HT1080 (cell line): Measurements from ENCODE around the gene SLC35E1. TPM values are rescaled to one million over a fixed set of nuclear protein-coding genes. Genes with fewer than 3 reads are reported as not detected.

ENCODE experiments used
- DNase-seq: peaks from one replicate; pipeline ENCODE4 v3.0.0-alpha.2; 2015; ENCODE audit warnings: low read depth
- polyA plus RNA-seq, 2 experiments: library from polyadenylated mRNA; depleted of rRNA; stranded (reverse); fragments of >200 nt; gene quantifications; 2 replicates each; pipeline ENCODE4 v1.2.3, GENCODE V29; 2015
- total RNA-seq: library from RNA; depleted of rRNA; stranded (reverse); fragments of >200 nt; shearing (Covaris generic); gene quantifications from 2 replicates; pipeline ENCODE4 v1.2.3, GENCODE V29; 2014; rRNA removed

The SLC35E1 gene
- total RNA-seq = 31.0 and 35.9 TPM in 2 replicates
- 38.0 and 45.1 TPM in 2 replicates for polyA plus RNA-seq (2015; cell fraction: cytosol; rRNA removed)
- 31.2 and 38.4 TPM in 2 replicates for polyA plus RNA-seq (2015; cell fraction: nucleus; rRNA removed)

DNA sequence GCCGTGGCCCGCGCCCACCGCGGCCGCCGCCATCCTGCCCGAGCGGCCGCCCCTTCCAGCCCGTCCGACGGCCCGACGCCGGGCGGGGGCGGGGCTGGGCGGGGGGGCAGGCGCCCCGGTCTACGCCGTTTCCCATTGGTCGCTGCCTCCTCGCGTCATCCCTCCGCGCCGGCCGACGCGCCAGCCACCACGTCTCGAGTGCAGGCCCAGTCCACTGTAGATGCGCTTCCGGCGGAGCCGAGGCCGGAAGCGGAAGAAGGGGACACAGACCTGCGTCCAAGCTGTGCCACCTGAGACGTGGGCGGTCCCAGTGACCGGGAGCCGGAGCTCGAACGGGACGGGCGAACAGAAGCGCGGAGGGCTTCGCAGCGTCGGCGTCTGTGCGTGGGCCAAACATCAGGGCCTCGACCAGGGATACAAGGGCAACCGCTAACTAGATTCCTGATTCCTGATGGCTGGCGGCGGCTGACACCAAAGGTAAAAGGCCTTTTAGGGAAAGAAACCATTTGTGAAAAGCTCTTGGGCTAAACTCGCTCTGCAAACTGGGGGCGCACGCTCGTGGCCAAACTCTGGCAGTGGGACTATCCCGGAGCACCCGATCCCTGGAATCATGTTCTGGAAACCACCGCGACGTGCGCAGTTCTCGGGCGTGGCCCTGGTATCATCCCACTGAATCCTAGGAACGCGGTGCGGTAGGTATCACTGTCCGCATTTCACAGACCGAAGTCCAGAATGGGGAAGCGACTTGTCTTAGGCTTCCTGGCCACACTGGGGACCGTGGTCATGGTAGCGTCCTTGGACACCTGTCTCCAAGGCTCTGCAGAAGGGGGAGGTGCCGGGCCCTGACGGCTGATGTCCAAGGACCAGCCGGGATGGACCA is at the start of gene SLC35E1:
Gene SLC35E1, minus strand, starts transcription at position 84 of the 880 bp plus-strand sequence. Its CDS starts 51 bp downstream, at position 33.
- peak; percentile 92 for DNase-seq

DNA sequence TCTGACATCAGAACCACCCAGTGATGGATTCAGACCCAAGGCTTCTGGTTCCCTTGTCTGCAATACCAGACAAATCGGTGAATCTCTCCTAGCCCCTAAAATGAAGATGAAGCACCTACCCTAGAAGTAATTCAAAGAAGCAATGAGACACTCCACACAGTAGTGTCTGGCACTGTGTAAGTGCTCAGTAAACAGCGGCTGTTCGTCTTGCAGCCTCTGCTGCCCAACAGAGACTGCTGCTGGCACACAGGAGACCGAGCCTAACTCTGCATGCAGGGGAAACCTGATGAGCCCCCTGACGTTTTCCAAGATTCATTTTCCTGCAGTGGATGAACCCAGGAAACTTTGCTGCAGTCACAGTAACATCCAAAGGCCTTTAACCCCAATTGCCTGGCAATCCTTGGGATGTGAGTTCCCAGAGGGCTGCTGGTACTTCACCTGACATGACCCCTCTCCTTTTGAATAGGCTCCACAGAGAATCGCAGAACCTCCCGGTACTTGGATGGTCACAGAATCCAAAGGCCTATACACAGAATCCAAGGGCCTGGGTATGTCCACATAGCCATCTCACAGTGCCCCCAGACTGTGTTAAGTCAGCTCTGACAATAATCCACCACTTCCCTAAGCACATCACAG is 49.1 kb upstream of the SLC35E1 start:
- no peak for DNase-seq

DNA sequence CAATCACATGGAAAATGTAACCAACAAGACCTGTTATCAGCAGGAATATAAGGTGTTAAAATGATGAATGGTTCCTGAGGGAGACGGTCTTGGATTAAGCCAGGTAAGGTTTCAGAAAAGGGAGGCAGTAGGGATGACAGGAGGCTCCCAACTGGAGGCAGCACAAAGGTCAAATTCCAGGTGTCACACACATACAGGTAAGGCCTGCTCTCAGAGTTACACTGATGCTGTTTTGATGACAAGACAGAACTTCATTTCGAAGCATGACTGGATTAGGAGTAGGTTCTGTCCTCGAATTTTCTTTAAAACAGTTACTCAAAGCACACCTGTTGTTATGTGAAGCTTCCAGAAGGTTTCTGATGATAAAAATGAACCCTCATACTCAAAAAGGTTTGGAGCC is 48.4 kb upstream of the SLC35E1 start:
- no peak for DNase-seq

- no peak for DNase-seq
Observed at GRCh38 chr19:16620018-16620417, 47.8 kb upstream of the SLC35E1 start.

GRCh38 chr19:16619457-16619856 is 47.2 kb upstream of the SLC35E1 start:
- no peak for DNase-seq

DNA sequence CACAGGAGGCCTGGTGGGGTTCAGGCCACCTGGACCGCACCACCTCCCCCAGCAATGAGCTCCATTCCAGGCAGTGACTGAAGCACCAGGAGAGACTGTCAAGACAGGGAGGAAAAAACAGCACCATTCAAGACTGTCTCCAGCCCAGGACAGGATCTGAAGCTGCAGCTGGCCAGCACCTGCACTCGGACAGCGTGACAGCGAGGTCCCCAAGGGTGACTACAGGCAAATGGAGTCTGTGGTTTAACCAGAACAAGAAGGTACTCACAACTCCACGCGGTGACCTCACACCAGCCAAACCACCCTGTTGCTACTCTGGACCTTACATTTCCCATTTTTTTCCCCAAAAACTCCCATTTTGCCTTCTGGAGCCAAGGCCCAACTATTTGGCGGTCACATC is 46.0 kb upstream of the SLC35E1 start:
- DNase-seq = no peak

- DNase-seq = peak; percentile 17
Observed at GRCh38 chr19:16615808-16616207, 43.6 kb upstream of the SLC35E1 start.

DNA sequence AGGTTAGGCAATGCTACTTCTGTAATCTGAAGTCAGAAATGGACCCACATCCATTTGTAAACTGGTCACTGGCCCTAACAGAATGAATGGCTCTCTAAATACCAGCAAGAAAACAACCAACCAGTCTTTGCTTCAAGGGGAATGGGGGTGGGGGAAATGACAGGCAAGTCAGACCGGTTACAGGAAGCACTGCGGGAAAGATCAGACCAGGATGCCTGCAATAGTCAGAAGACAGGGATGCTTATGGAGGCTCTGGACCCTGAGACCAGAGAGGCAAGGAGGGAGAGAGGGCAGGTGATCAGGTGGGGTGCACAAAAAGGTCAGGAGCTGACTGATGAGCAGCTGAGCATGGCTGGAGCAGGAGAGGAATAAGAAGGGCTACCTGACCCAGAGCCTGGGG is 42.7 kb upstream of the SLC35E1 start:
- DNase-seq = no peak

DNA sequence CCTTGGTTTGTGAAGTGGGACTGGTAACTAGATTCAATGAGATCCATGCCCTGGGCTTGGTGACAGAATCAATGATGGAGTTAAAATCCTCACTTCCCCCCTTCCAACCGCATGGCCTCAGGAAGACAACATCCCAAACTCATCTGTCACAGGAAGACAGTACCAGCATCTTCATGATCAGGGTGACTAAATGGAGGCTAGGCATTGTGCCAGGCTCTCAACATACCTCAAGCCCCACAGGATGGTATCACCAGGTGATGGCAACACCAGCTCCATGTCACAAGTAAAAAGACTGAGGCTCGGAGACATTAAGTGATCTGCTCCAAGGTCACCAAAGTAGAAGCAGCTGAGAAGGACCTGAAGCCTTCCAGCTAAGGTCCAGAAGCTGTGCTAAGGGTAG is 41.6 kb upstream of the SLC35E1 start:
- DNase-seq = no peak

DNA sequence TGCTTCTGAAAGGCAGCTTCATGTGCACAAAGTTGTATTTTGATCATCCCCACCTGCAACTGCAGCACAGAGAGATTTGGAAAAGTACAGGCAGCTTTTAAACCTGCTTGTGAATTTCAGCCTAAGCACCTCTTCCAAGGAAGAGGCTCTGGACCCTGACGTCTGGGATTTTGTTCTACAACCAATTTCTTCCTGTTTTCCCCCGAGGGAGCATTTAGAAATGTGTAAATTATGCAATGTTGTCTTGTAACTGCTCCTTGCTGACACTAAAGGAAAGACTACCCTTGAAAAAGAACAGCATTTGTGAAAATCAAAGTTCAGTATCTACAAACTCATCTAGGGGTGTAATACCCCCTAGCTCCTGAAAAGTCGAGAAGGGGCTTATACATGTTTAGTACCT is 40.4 kb upstream of the SLC35E1 start:
- DNase-seq = no peak

GRCh38 chr19:16611121-16611520 is 38.9 kb upstream of the SLC35E1 start:
- DNase-seq = no peak

DNA sequence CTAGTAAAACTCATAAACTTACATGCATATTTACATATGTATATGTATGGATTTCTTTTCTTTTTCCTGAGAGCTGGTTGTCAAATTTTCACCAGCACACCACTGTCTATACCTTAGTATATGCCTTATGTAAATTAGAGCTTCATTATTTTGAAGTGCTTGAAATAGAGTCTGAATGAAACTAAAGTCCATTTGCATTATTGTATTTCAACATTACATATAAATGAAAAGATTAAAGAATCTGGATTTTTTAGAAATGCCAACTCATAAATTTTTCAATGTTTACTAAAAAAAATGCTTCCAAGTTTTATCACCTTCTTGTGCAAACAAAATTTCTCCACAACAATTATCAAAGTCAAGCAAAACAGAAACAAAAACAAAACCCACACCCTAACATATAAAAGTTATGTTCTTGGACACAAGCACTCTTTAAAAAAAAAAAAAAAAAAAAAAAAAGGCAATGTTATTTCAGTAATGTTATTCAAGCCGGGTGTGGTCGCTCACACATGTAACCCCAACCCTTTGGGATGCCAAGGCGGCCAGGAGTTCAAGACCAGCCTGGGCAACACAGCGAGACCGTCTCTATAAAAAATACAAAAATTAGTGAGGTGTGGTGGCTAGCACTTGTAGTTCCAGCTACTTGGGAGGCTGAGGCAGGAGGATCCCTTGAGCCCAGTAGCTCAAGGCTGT is 37.4 kb upstream of the SLC35E1 start:
- DNase-seq = no peak

GRCh38 chr19:16608290-16608739 is 36.1 kb upstream of the SLC35E1 start:
- DNase-seq = no peak

DNA sequence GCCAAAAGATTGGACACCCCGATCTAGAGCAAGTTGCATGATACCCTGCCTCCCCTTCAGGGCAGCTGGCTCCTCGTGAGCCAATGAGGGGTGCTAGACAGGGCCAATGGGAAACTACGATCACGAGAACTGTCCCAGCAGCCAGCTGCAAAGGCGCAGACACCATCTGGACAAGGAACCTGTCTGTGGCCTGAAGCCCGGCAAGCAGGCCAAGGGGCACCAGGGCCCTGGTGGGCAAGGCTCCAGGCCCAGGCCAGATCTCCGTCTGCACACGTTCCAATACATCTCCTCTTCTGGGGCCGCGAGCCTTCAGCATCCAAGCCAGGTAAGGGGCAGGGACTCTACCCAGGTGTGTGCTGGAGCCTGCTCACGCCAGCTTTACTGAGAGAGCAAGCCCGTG is 35.6 kb upstream of the SLC35E1 start:
- no peak for DNase-seq

DNA sequence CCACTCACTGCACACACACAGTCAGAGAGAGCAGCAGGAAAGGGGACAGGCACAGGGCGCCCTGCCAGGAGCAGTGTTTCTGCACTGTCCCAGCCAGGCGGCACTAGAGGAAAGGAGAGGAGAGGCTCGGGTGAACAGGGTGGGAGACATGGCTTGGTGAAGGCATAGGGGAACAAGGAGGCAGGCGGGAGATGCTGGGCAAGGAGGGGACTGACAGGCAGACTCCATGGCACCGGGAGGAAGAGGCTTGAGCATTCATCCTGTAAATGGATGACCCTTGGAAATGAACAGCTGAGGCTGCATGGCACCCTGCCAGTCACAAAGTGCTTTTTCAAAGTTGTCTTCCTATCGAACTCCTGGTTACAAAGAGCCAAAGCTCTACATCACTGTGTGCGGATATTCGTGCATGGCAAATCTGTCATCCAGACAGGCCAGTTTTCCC is 33.4 kb upstream of the SLC35E1 start:
- DNase-seq = no peak

GRCh38 chr19:16605115-16605514 is 32.9 kb upstream of the SLC35E1 start:
- DNase-seq = no peak

- DNase-seq = no peak
Observed at GRCh38 chr19:16604615-16605014, 32.4 kb upstream of the SLC35E1 start.

DNA sequence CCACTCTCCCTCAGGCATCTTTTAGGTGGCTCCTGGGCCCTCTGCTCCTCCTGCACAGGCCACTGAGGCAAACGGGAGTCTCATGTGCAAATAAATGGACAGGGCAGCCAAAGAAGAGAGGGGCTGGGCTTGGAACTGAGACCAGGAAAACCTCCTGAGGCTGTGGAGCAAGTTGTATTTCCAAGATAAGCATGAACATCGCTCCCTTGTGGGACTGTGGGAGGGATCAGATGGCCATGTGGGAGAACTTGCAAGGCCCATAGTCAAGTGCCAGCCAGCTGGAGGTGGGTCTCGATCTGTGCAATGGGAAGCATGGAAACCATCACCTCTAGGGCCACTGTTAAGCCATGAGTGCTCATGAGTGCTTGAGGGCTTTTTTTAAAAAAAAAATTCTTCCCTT is 30.9 kb upstream of the SLC35E1 start:
- no peak for DNase-seq

- no peak for DNase-seq
Observed at GRCh38 chr19:16601378-16602052, 29.3 kb upstream of the SLC35E1 start.

DNA sequence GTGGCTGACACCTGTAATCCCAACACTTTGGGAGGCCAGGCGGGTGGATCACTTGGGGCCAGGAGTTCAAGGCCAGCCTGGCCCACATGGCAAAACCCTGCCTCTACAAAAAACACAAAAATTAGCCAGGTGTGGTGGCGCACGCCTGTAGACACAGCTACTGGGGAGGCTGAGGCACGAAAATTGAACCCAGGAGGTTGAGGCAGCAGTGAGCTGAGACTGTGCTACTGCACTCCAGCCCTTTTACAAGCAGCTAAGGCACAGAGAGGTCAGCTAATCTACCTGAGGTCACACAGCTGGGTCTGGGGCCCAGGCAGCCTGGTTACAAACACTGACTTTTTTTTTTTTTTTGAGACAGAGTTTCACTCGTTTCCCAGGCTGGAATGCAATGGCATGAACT is 28.6 kb upstream of the SLC35E1 start:
- no peak for DNase-seq

DNA sequence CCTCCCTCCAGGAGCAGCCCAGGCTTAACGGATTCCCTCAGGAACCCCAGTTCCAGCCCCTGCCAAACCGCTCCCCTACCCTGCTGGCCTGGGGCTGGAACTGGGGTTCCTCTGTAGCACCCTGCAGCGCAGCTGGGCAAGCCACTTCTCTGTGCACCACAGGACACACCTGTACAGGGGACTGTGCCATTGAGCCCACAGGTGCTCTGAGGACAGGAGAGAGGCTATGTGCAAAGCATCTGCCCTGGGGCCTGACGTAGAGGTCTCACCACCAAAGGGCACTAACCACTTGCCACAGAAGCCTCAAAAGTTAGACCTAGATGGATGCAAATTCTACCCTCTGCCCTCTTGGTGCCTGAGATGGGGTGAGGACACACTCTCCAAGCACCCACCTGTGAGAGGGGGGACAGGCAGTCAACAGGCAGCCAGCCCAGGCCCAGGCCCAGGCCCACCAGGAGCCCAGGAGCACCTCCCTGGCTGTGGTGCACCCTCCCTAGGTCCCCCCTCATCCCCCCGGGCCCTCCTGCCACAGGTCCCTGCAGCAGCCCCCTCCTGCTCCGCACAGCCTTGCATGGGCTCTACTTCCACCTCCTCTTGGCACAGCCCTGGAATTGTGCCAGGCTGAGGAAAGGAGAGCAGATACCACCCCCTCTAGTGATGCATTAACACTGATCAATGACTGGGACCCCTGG is 27.6 kb upstream of the SLC35E1 start:
- DNase-seq = no peak
